Measurements from ENCODE around the gene OOSP4B. TPM values are rescaled to one million over a fixed set of nuclear protein-coding genes. Genes with fewer than 3 reads are reported as not detected.

The OOSP4B gene
- polyA plus RNA-seq, 2 of the 4 experiments (the other 2 are of a cell fraction), result not detected

- CTCF ChIA-PET, result interaction anchor here (1.1 kb wide), 1 partner anchor 20 kb away, joined by 3 read pairs; no protein-coding TSS in a partner anchor
- no peak for ATAC-seq
Measured at GRCh38 chr11:59992425-59992824, 24.6 kb upstream of the OOSP4B start.

GRCh38 chr11:59997800-59998199 lies 19.2 kb upstream of the OOSP4B start:
- Histone ChIP-seq H3K4me2 (no peak overlapping the region), H3K27ac (no peak overlapping the region), H3K4me1 (no peaks in the 10 kb centered on the region), H3K9me3 (no peaks in the 10 kb centered on the region), H3K4me3 (no peak overlapping the region)
- no peak for ATAC-seq
- POLR2A ChIA-PET, result no interaction called here
- 1% methylated on average over 2 of the region's 2 CpGs for WGBS (ENCODE audit: missing lambda C conversion rate)
- CTCF ChIA-PET, result interaction anchor here (0.9 kb wide), 1 partner anchor 11 kb away, joined by 3 read pairs; no protein-coding TSS in a partner anchor
- FAIRE-seq, result no peak
- TF ChIP-seq TFCP2L1 (CRISPR knock-in tag; IDR thresholded peaks at IDR 0.05) (no peak), CTCF (IDR thresholded peaks at IDR 0.05) (no peak), FOSB (CRISPR knock-in tag; IDR thresholded peaks at IDR 0.05) (no peak), HEYL (CRISPR knock-in tag; IDR thresholded peaks at IDR 0.05) (no peak), PHF8 (IDR thresholded peaks at IDR 0.05; ENCODE audit: borderline replicate concordance, low read depth) (no peak), JUN (IDR thresholded peaks at IDR 0.05) (no peak), RARB (CRISPR knock-in tag; IDR thresholded peaks at IDR 0.05) (no peak), EHMT2 (IDR thresholded peaks at IDR 0.05; ENCODE audit: low read depth) (no peak), RNF2 (IDR thresholded peaks at IDR 0.05; ENCODE audit: borderline replicate concordance, low read depth) (no peak), ZC3H11A (IDR thresholded peaks at IDR 0.05) (no peak), CHD4 (IDR thresholded peaks at IDR 0.05; ENCODE audit: borderline replicate concordance) (no peak), USF2 (IDR thresholded peaks at IDR 0.05) (no peak), SREBF2 (IDR thresholded peaks at IDR 0.05) (no peak), ZFP36 (IDR thresholded peaks at IDR 0.05; ENCODE audit: borderline replicate concordance, partially characterized antibody) (no peak), POLR2A (IDR thresholded peaks at IDR 0.05; ENCODE audit: low read length) (no peak), E2F6 (IDR thresholded peaks at IDR 0.05; ENCODE audit: borderline replicate concordance, low read depth) (no peak), BHLHE40 (IDR thresholded peaks at IDR 0.05; ENCODE audit: low read depth, low read length) (no peak), EP300 (IDR thresholded peaks at IDR 0.05) (no peak), HOXB13 (CRISPR knock-in tag; IDR thresholded peaks at IDR 0.05; ENCODE audit: low read depth) (no peak)
- DNase-seq (ENCODE audit: low read depth in 1 of 2, low spot score in 1 of 2), result no peak

More at GRCh38 chr11:59992425-59992824, 24.6 kb upstream of the OOSP4B start:
- POLR2A ChIA-PET, result no interaction called here
- peak; percentile 79 for FAIRE-seq
- Histone ChIP-seq H3K9me3 (no peaks in the 10 kb centered on the region), H3K4me3 (no peak overlapping the region), H3K4me1 (no peaks in the 10 kb centered on the region), H3K4me2 (no peak overlapping the region), H3K27ac (no peak overlapping the region)
- DNase-seq (ENCODE audit: low read depth in 1 of 2, low spot score in 1 of 2), result no peak
- 1% methylated on average over 5 of the region's 5 CpGs for WGBS (ENCODE audit: missing lambda C conversion rate)
- TF ChIP-seq MAFK (IDR thresholded peaks at IDR 0.05; ENCODE audit: partially characterized antibody), result no peak
- TF ChIP-seq BHLHE40 (IDR thresholded peaks at IDR 0.05; ENCODE audit: low read depth, low read length), result no peak
- no peak for TF ChIP-seq HES2 (IDR thresholded peaks at IDR 0.05)
- TF ChIP-seq BCL3 (IDR thresholded peaks at IDR 0.05), result no peak
- no peak for TF ChIP-seq ZNF302 (CRISPR knock-in tag; IDR thresholded peaks at IDR 0.05)
- no peak for TF ChIP-seq HOXB5 (CRISPR knock-in tag; IDR thresholded peaks at IDR 0.05)
- TF ChIP-seq ESRRA (IDR thresholded peaks at IDR 0.05; ENCODE audit: borderline replicate concordance, low read length), result no peak
- TF ChIP-seq MYC (IDR thresholded peaks at IDR 0.05; ENCODE audit: borderline replicate concordance, low read length), result no peak
- TF ChIP-seq HDAC2 (IDR thresholded peaks at IDR 0.05), result no peak
- TF ChIP-seq HMGXB4 (CRISPR knock-in tag; IDR thresholded peaks at IDR 0.05; ENCODE audit: borderline replicate concordance), result no peak
- TF ChIP-seq FOSL2 (IDR thresholded peaks at IDR 0.05), result no peak
- no peak for TF ChIP-seq FOSL2 (CRISPR knock-in tag; IDR thresholded peaks at IDR 0.05)
- no peak for TF ChIP-seq HOXA7 (CRISPR knock-in tag; IDR thresholded peaks at IDR 0.05)
